Measurements from ENCODE around the gene AGTR1.
"Not testable (repeated sequence)": the region's sequence is repeated elsewhere in the genome, so short reads cannot be mapped to it uniquely, and the experiment has no call there.

The AGTR1 gene

GRCh38 chr3:148759430-148759829 lies 61.7 kb downstream of the AGTR1 start:
- DNase-seq, result no peak

GRCh38 chr3:148763156-148763680 lies 65.5 kb downstream of the AGTR1 start:
- no peak for DNase-seq

- no peak for DNase-seq
These were observed 66.6 kb downstream of the AGTR1 start for GRCh38 chr3:148763986-148764935.

- DNase-seq, result no peak
These were observed 74.7 kb downstream of the AGTR1 start for GRCh38 chr3:148772361-148772760.

- no peak for DNase-seq
These were observed 75.1 kb downstream of the AGTR1 start for GRCh38 chr3:148772835-148773234.

GRCh38 chr3:148773805-148774204 lies 76.1 kb downstream of the AGTR1 start:
- DNase-seq, result no peak

GRCh38 chr3:148778926-148779325 lies 81.2 kb downstream of the AGTR1 start:
- no peak for DNase-seq

- DNase-seq, result not testable (repeated sequence)
These were observed 87.3 kb downstream of the AGTR1 start for GRCh38 chr3:148785026-148785425.

GRCh38 chr3:148786159-148786558 lies 88.5 kb downstream of the AGTR1 start:
- not testable (repeated sequence) for DNase-seq

GRCh38 chr3:148789146-148789545 lies 91.4 kb downstream of the AGTR1 start:
- DNase-seq, result no peak

- no peak for DNase-seq
These were observed 92.2 kb downstream of the AGTR1 start for GRCh38 chr3:148789906-148790305.

GRCh38 chr3:148790370-148790769 lies 92.7 kb downstream of the AGTR1 start:
- no peak for DNase-seq

GRCh38 chr3:148790851-148791735 lies 93.4 kb downstream of the AGTR1 start:
- DNase-seq, result no peak

- no peak for DNase-seq
These were observed 94.2 kb downstream of the AGTR1 start for GRCh38 chr3:148791920-148792319.

- DNase-seq, result no peak
These were observed 94.8 kb downstream of the AGTR1 start for GRCh38 chr3:148792516-148792915.

Data from activated CD4-positive, alpha-beta T cell treated with anti-CD3 and anti-CD28 coated beads for 1 hour (primary cell).